ENCODE data around the gene TCTN2.

The TCTN2 gene

DNA sequence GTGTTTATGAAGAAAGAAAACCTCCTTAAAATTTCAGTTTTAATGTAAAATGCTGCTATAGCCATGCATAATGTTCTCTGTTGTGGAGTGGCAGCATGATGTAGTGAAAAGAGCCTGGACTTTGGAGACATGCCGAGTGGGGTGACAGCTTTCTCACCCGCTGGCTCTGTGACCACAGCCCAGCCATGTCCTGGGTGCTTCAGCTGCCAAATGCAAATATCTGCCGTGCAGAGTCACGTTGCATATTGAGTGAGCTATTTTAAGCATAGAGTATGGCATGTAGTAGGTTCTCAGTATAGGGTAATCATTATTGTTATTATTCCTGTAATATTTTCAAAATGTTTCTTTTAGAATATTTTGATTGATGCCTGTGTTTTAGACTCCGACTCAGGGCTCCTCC, 15.5 kb upstream of the TCTN2 start:
- Histone ChIP-seq H3K27ac (ENCODE audit: low read depth, low read length) (no peak overlapping the region), H3F3A (ENCODE audit: control insufficient read depth, insufficient read depth) (no peaks in the 10 kb centered on the region)

DNA sequence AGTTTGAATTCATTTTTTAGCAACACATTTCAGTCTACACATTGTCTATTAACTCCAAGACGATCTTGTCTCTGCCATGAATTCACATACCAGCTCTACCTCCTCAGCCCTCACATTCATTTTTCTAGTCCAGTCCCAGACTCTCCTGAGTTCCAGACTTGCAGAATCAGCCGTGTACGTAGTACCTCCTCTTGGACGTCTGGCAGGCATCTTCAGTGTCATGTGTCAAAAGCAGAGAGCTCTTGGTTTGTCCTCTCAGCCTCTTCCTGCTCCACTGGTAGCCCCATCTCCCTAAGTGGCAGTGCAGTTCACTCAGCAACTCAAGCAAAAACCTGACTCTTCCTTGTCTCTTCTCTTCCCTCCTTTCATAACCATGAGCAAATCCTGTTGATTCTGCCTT, 14.5 kb upstream of the TCTN2 start:
- Histone ChIP-seq H3F3A (ENCODE audit: control insufficient read depth, insufficient read depth) (no peaks in the 10 kb centered on the region), H3K79me2 (ENCODE audit: control insufficient read depth, low read length) (no peaks in the 10 kb centered on the region), H3K4me2 (ENCODE audit: low read length) (no peak overlapping the region), H3K36me3 (ENCODE audit: control insufficient read depth, low read length) (peaks cover 74% of the 10 kb centered on the region), H3K9me3 (ENCODE audit: control insufficient read depth, insufficient read depth, low read length) (no peaks in the 10 kb centered on the region), H3K4me3 (ENCODE audit: low read length) (no peak overlapping the region), H4K20me1 (ENCODE audit: control insufficient read depth, insufficient read depth, low read depth, low read length) (no peaks in the 10 kb centered on the region), H3K27me3 (ENCODE audit: control insufficient read depth, low read length) (no peaks in the 10 kb centered on the region), H3K27ac (ENCODE audit: low read depth, low read length) (no peak overlapping the region), H3K9me2 (replicated peaks; ENCODE audit: control insufficient read depth, low read length) (no peaks in the 10 kb centered on the region), H3K4me1 (ENCODE audit: control insufficient read depth, low read length) (peaks cover 6% of the 10 kb centered on the region; the same call in 1 of the 2 replicates)
- TF ChIP-seq EZH2phosphoT487 (IDR thresholded peaks at IDR 0.05; ENCODE audit: borderline replicate concordance, low read length): no peak
- TF ChIP-seq, protein P1, sequence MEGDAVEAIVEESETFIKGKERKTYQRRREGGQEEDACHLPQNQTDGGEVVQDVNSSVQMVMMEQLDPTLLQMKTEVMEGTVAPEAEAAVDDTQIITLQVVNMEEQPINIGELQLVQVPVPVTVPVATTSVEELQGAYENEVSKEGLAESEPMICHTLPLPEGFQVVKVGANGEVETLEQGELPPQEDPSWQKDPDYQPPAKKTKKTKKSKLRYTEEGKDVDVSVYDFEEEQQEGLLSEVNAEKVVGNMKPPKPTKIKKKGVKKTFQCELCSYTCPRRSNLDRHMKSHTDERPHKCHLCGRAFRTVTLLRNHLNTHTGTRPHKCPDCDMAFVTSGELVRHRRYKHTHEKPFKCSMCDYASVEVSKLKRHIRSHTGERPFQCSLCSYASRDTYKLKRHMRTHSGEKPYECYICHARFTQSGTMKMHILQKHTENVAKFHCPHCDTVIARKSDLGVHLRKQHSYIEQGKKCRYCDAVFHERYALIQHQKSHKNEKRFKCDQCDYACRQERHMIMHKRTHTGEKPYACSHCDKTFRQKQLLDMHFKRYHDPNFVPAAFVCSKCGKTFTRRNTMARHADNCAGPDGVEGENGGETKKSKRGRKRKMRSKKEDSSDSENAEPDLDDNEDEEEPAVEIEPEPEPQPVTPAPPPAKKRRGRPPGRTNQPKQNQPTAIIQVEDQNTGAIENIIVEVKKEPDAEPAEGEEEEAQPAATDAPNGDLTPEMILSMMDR (IDR thresholded peaks at IDR 0.05; ENCODE audit: low read depth, low read length, poor library complexity, severe bottlenecking): no peak

More for the DNA sequence above, 15.5 kb upstream of the TCTN2 start:
- Histone ChIP-seq H3K27me3 (ENCODE audit: control insufficient read depth, low read length) (no peaks in the 10 kb centered on the region), H3K4me3 (ENCODE audit: low read length) (no peak overlapping the region), H3K36me3 (ENCODE audit: control insufficient read depth, low read length) (peaks cover 80% of the 10 kb centered on the region), H3K9me3 (ENCODE audit: control insufficient read depth, insufficient read depth, low read length) (no peaks in the 10 kb centered on the region), H3K4me1 (ENCODE audit: control insufficient read depth, low read length) (peaks cover 6% of the 10 kb centered on the region; the same call in 1 of the 2 replicates), H3K4me2 (ENCODE audit: low read length) (no peak overlapping the region), H3K79me2 (ENCODE audit: control insufficient read depth, low read length) (no peaks in the 10 kb centered on the region), H4K20me1 (ENCODE audit: control insufficient read depth, insufficient read depth, low read depth, low read length) (no peaks in the 10 kb centered on the region), H3K9me2 (replicated peaks; ENCODE audit: control insufficient read depth, low read length) (no peaks in the 10 kb centered on the region)
- TF ChIP-seq, protein P1 (IDR thresholded peaks at IDR 0.05; ENCODE audit: low read depth, low read length, poor library complexity, severe bottlenecking): no peak
- TF ChIP-seq EZH2phosphoT487 (IDR thresholded peaks at IDR 0.05; ENCODE audit: borderline replicate concordance, low read length): no peak

DNA sequence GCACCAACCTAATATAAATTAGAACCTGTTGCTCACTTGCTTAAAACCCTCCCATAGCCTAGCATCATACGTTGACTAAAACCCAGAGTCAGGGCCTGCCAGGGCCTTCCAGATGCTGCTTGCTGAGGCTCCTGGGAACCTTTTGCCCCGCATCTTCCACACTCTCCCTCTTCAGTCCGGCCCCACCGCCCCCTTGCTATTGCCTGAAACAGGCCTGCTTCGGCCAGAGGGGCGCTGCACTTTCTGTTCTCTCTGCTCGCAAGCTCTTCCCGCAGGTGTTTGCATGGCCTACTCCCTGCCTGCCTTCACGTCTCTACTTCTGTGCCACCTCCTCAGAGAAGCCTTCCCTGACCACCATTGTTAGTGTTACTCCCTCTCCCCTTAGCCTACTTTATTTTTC, 13.7 kb upstream of the TCTN2 start:
- H3K9me2 ChIP-seq (replicated peaks; ENCODE audit: control insufficient read depth, low read length): no peaks in the 10 kb centered on the region
- TF ChIP-seq, protein P1 (IDR thresholded peaks at IDR 0.05; ENCODE audit: low read depth, low read length, poor library complexity, severe bottlenecking): no peak
- TF ChIP-seq EZH2phosphoT487 (IDR thresholded peaks at IDR 0.05; ENCODE audit: borderline replicate concordance, low read length): no peak
- H3K27ac ChIP-seq (ENCODE audit: low read depth, low read length): no peak overlapping the region
- H3K4me2 ChIP-seq (ENCODE audit: low read length): no peak overlapping the region
- peaks cover 68% of the 10 kb centered on the region for H3K36me3 ChIP-seq (ENCODE audit: control insufficient read depth, low read length)
- no peaks in the 10 kb centered on the region for H3K9me3 ChIP-seq (ENCODE audit: control insufficient read depth, insufficient read depth, low read length)
- no peaks in the 10 kb centered on the region for H4K20me1 ChIP-seq (ENCODE audit: control insufficient read depth, insufficient read depth, low read depth, low read length)
- H3K79me2 ChIP-seq (ENCODE audit: control insufficient read depth, low read length): no peaks in the 10 kb centered on the region
- no peaks in the 10 kb centered on the region for H3K27me3 ChIP-seq (ENCODE audit: control insufficient read depth, low read length)
- H3F3A ChIP-seq (ENCODE audit: control insufficient read depth, insufficient read depth): peaks cover 2% of the 10 kb centered on the region; the same call in 1 of the 2 replicates
- no peak overlapping the region for H3K4me3 ChIP-seq (ENCODE audit: low read length)
- peaks cover 6% of the 10 kb centered on the region; the same call in 1 of the 2 replicates for H3K4me1 ChIP-seq (ENCODE audit: control insufficient read depth, low read length)
